H1 (cell line): ENCODE measurements around the gene GPR25. TPM values are rescaled to one million over a fixed set of nuclear protein-coding genes. Genes with fewer than 3 reads are reported as not detected.

Experiments
- CTCF ChIA-PET: fragments of 300-600 bp; sonication (Branson Sonifier 250); formaldehyde crosslinking; loops from one replicate; lab custom pipeline; 2021; ENCODE audit not compliant: partially characterized antibody; lab: Charles Lee
- POLR2A ChIA-PET: fragments of 300-600 bp; sonication (Branson Sonifier 250); formaldehyde crosslinking; loops from one replicate; lab custom pipeline; 2021; ENCODE audit warnings: inconsistent platforms; ENCODE audit not compliant: partially characterized antibody; lab: Charles Lee
- DNase-seq, 2 experiments: peaks; one replicate each; pipeline versions ENCODE4 v3.0.0 to v3.0.0-alpha.2; 2010 to 2022; ENCODE audit warnings: low spot score in 2 of 2, low read depth in 1 of 2, mixed read lengths in 1 of 2
- FAIRE-seq: peaks from 2 replicates; lab custom pipeline; 2011; peaks lifted over from hg19 to GRCh38; lab: Jason Lieb, UNC
- H2AFZ ChIP-seq: 2 replicates; pipeline ENCODE4 v1.8.1; 2012; ENCODE audit warnings: low read length, inconsistent platforms
- H2AK5ac ChIP-seq: 2 replicates; pipeline ENCODE4 v1.6.1; 2013; ENCODE audit warnings: low read depth, low read length
- H2BK120ac ChIP-seq: replicated peaks from 2 replicates; pipeline ENCODE3; 2013; ENCODE audit warnings: low read depth, low read length, inconsistent platforms
- H2BK12ac ChIP-seq: 2 replicates; pipeline ENCODE4 v1.6.1; 2013; ENCODE audit warnings: low read depth, low read length
- H2BK15ac ChIP-seq: 2 replicates; pipeline ENCODE4 v1.6.1; 2013; ENCODE audit warnings: low read length
- H2BK20ac ChIP-seq: 2 replicates; pipeline ENCODE4 v1.6.1; 2013; ENCODE audit warnings: low read length
- H2BK5ac ChIP-seq: 2 replicates; pipeline ENCODE4 v1.6.1; 2013; ENCODE audit warnings: low read depth, low read length
- H3K14ac ChIP-seq: 2 replicates; pipeline ENCODE4 v1.6.1; 2013; ENCODE audit warnings: inconsistent platforms; ENCODE audit not compliant: insufficient read length
- H3K18ac ChIP-seq: 2 replicates; pipeline ENCODE4 v1.6.1; 2013; ENCODE audit warnings: low read length; ENCODE audit errors: extremely low read depth
- H3K23ac ChIP-seq: 2 replicates; pipeline ENCODE4 v1.6.1; 2013; ENCODE audit warnings: inconsistent platforms; ENCODE audit not compliant: insufficient read length
- H3K23me2 ChIP-seq: 2 replicates; pipeline ENCODE4 v1.6.1; 2013; ENCODE audit warnings: low read depth, low read length
- H3K27ac ChIP-seq: 2 replicates; pipeline ENCODE4 v1.6.1; 2011; ENCODE audit warnings: low read depth, low read length, inconsistent platforms
- H3K27me3 ChIP-seq, 4 experiments: replicated peaks in 1 of 4; 1 replicate in 1 of 4; 2 replicates in 3 of 4; pipeline versions ENCODE4 v1.6.1 to v1.8.1; 2011 to 2013; ENCODE audit warnings: low read length in 3 of 4, mild to moderate bottlenecking in 3 of 4, inconsistent platforms in 2 of 4, mixed read lengths in 2 of 4, moderate library complexity in 1 of 4; ENCODE audit not compliant: control insufficient read depth in 3 of 4, insufficient read depth in 3 of 4; ENCODE audit errors: extremely low read depth in 1 of 4
- H3K36me3 ChIP-seq, 4 experiments: 2 replicates each; pipeline versions ENCODE4 v1.6.1 to v1.8.1; 2011 to 2013; ENCODE audit warnings: mild to moderate bottlenecking in 4 of 4, low read length in 3 of 4, moderate library complexity in 2 of 4, control low read depth in 1 of 4, inconsistent platforms in 1 of 4; ENCODE audit not compliant: insufficient read depth in 4 of 4, control insufficient read depth in 2 of 4
- H3K4ac ChIP-seq: replicated peaks from 2 replicates; pipeline ENCODE3; 2013; ENCODE audit warnings: low read length, low read depth, mixed read lengths, inconsistent platforms; ENCODE audit not compliant: insufficient read length
- H3K4me1 ChIP-seq, 4 experiments: replicated peaks in 1 of 4; 1 replicate in 1 of 4; 2 replicates in 3 of 4; pipeline versions ENCODE4 v1.6.1 to v1.8.1; 2011 to 2013; ENCODE audit warnings: low read length in 3 of 4, inconsistent platforms in 2 of 4, mixed read lengths in 1 of 4; ENCODE audit not compliant: insufficient read depth in 4 of 4, control insufficient read depth in 3 of 4
- H3K4me2 ChIP-seq, 2 experiments: 2 replicates each; pipeline versions ENCODE4 v1.6.1 to v1.8.1; 2011 to 2013; ENCODE audit warnings: low read depth in 2 of 2, low read length in 2 of 2, control low read depth in 1 of 2, inconsistent platforms in 1 of 2, mild to moderate bottlenecking in 1 of 2; ENCODE audit not compliant: insufficient read depth in 1 of 2
- H3K4me3 ChIP-seq, 4 experiments: fragments of 200-600, 300-600 bp in 1 of 4; sonication (generic), shearing (Covaris generic), sonication (Bioruptor Twin) in 1 of 4; 2 replicates each; pipeline versions ENCODE4 v1.5.1 to v1.8.1; 2011 to 2016; ENCODE audit warnings: low read length in 4 of 4, low read depth in 3 of 4, control low read depth in 2 of 4, inconsistent platforms in 2 of 4, mild to moderate bottlenecking in 2 of 4, mixed read lengths in 1 of 4, moderate library complexity in 1 of 4; ENCODE audit not compliant: insufficient read depth in 2 of 4; ENCODE audit errors: extremely low read depth in 1 of 4
- H3K56ac ChIP-seq: replicated peaks from 2 replicates; pipeline ENCODE3; 2013; ENCODE audit warnings: low read depth, mild to moderate bottlenecking, mixed read lengths, low read length, inconsistent platforms; ENCODE audit not compliant: insufficient read length
- H3K79me1 ChIP-seq: 2 replicates; pipeline ENCODE4 v1.6.1; 2013; ENCODE audit warnings: low read depth, low read length, control low read depth
- H3K79me2 ChIP-seq, 2 experiments: 2 replicates each; pipeline versions ENCODE4 v1.6.1 to v1.8.1; 2012 to 2013; ENCODE audit warnings: low read length in 2 of 2, mild to moderate bottlenecking in 2 of 2, inconsistent platforms in 1 of 2; ENCODE audit not compliant: insufficient read depth in 2 of 2, control insufficient read depth in 1 of 2
- H3K9ac ChIP-seq, 4 experiments: replicated peaks in 1 of 4; 1 replicate in 1 of 4; 2 replicates in 3 of 4; pipeline versions ENCODE4 v1.6.1 to v1.8.1; 2011 to 2013; ENCODE audit warnings: low read depth in 3 of 4, low read length in 3 of 4, control low read depth in 2 of 4, mild to moderate bottlenecking in 2 of 4, moderate library complexity in 2 of 4, inconsistent platforms in 1 of 4; ENCODE audit errors: extremely low read depth in 1 of 4
- H3K9me3 ChIP-seq, 2 experiments: 2 replicates each; pipeline versions ENCODE4 v1.6.1 to v1.8.1; 2012 to 2013; ENCODE audit warnings: mild to moderate bottlenecking in 2 of 2, moderate library complexity in 2 of 2, control low read depth in 1 of 2, inconsistent platforms in 1 of 2, low read depth in 1 of 2, low read length in 1 of 2, mixed read lengths in 1 of 2; ENCODE audit not compliant: insufficient read depth in 2 of 2
- H4K20me1 ChIP-seq, 2 experiments: replicated peaks in 1 of 2; 2 replicates each; pipeline versions ENCODE3 to v1.8.1; 2011 to 2013; ENCODE audit warnings: inconsistent platforms in 2 of 2, low read length in 2 of 2, mild to moderate bottlenecking in 1 of 2; ENCODE audit not compliant: insufficient read depth in 2 of 2, control insufficient read depth in 1 of 2
- H4K5ac ChIP-seq: 2 replicates; pipeline ENCODE4 v1.6.1; 2013; ENCODE audit warnings: low read length, low read depth, mixed read lengths, inconsistent platforms; ENCODE audit not compliant: insufficient read length
- H4K8ac ChIP-seq: 2 replicates; pipeline ENCODE4 v1.8.0; 2013; ENCODE audit warnings: mild to moderate bottlenecking, moderate library complexity, low read length, inconsistent platforms; ENCODE audit not compliant: insufficient read depth; ENCODE audit errors: extremely low read depth
- H4K91ac ChIP-seq: replicated peaks from 2 replicates; pipeline ENCODE3; 2013; ENCODE audit warnings: low read length, mixed read lengths, inconsistent platforms; ENCODE audit not compliant: insufficient read length
- CBX8 ChIP-seq: fragments of 300-800, 300-1000 bp; sonication (generic); IDR thresholded peaks from 2 replicates; pipeline ENCODE4 v1.7.1; 2016; ENCODE audit warnings: low read depth, low read length, borderline replicate concordance
- EGR1 ChIP-seq: IDR thresholded peaks from 2 replicates; pipeline ENCODE4 v1.6.1; 2011; ENCODE audit warnings: low read depth, low read length, borderline replicate concordance
- EP300 ChIP-seq, 2 experiments: IDR thresholded peaks; 1 replicate in 1 of 2; 2 replicates in 1 of 2; pipeline ENCODE4 v1.6.1; 2011 to 2012; ENCODE audit warnings: low read depth in 2 of 2, low read length in 2 of 2, mild to moderate bottlenecking in 2 of 2, borderline replicate concordance in 1 of 2, inconsistent platforms in 1 of 2, moderate library complexity in 1 of 2
- HDAC6 ChIP-seq: IDR thresholded peaks from one replicate; pipeline ENCODE4 v1.7.1; 2012; ENCODE audit warnings: low read depth, mild to moderate bottlenecking, inconsistent platforms, low read length, moderate library complexity
- JUN ChIP-seq: IDR thresholded peaks from 2 replicates; pipeline ENCODE4 v1.6.1; 2011; ENCODE audit warnings: low read depth, mild to moderate bottlenecking, improper control_type of control experiment, low read length
- POLR2A ChIP-seq, 2 experiments: IDR thresholded peaks; 1 replicate in 1 of 2; 2 replicates in 1 of 2; pipeline ENCODE4 v1.6.1; 2011; ENCODE audit warnings: low read depth in 2 of 2, low read length in 2 of 2, mild to moderate bottlenecking in 2 of 2; ENCODE audit errors: control extremely low read depth in 1 of 2
- SRF ChIP-seq: IDR thresholded peaks from 2 replicates; pipeline ENCODE4 v1.6.1; 2011; ENCODE audit warnings: mild to moderate bottlenecking, low read depth, low read length, moderate library complexity
- SUZ12 ChIP-seq: fragments of 200-600 bp; sonication (generic); IDR thresholded peaks from 2 replicates; pipeline ENCODE4 v1.6.1; 2012; ENCODE audit warnings: mild to moderate bottlenecking, inconsistent platforms, low read length, moderate library complexity, mixed read lengths
- YY1 ChIP-seq: IDR thresholded peaks from 2 replicates; pipeline ENCODE4 v1.6.1; 2011; ENCODE audit warnings: low read depth, mild to moderate bottlenecking, low read length
- WGBS, 2 experiments: shearing (Covaris generic) in 1 of 2; methylation state at CpG; one replicate each; pipeline versions ENCODE4 v1.1.6 to v1.1.7; 2013 to 2015; ENCODE audit warnings: low lambda C conversion rate in 2 of 2, mixed read lengths in 2 of 2, inconsistent platforms in 1 of 2, low coverage in 1 of 2, missing lambda C conversion rate in 1 of 2; ENCODE audit not compliant: insufficient replicate concordance in 2 of 2, insufficient coverage in 1 of 2, insufficient read length in 1 of 2; ENCODE audit errors: extremely low coverage in 1 of 2, missing lambda C conversion rate in 1 of 2; 5-methylcytosine and 5-hydroxymethylcytosine counted together
- polyA plus RNA-seq, 7 experiments: library from polyadenylated mRNA; depleted of rRNA in 3 of 7; stranded (reverse) in 5 of 7; unstranded in 2 of 7; fragments of >200 nt in 5 of 7; fragments of 200-250 nt in 2 of 7; gene quantifications; 1 replicate in 5 of 7; 2 replicates in 1 of 7; 4 replicates in 1 of 7; pipeline versions ENCODE4 v1.2.1 to v1.2.3, GENCODE V29; 2011 to 2013; ENCODE audit warnings: missing spikeins in 2 of 7, mixed read lengths in 2 of 7
- total RNA-seq: library from RNA; stranded (reverse); fragmentation: NEBNext Ultra II Directional; extraction: Animal tissue kit (Norgen Biotek cat#: 25700); gene quantifications from 2 replicates; pipeline ENCODE4 v1.2.1, GENCODE V29; 2021
- TF ChIP-seq, protein P1 (sequence below): IDR thresholded peaks from 2 replicates; pipeline ENCODE4 v1.6.1; 2011; ENCODE audit warnings: low read depth, mild to moderate bottlenecking, low read length; ENCODE audit not compliant: insufficient read depth
- TF ChIP-seq, protein P2 (sequence below), 3 experiments: IDR thresholded peaks; 1 replicate in 2 of 3; 2 replicates in 1 of 3; pipeline versions ENCODE4 v1.5.1 to v1.6.1; 2011; ENCODE audit warnings: low read length in 3 of 3, mild to moderate bottlenecking in 3 of 3, inconsistent platforms in 2 of 3, low read depth in 1 of 3, moderate library complexity in 1 of 3; ENCODE audit not compliant: insufficient read depth in 1 of 3; ENCODE audit errors: control extremely low read depth in 1 of 3

The GPR25 gene
- total and polyA plus RNA-seq, 2 of the 8 experiments (the other 6 are each of a cell fraction or from before 2014, with no cell fraction given), result not detected

DNA sequence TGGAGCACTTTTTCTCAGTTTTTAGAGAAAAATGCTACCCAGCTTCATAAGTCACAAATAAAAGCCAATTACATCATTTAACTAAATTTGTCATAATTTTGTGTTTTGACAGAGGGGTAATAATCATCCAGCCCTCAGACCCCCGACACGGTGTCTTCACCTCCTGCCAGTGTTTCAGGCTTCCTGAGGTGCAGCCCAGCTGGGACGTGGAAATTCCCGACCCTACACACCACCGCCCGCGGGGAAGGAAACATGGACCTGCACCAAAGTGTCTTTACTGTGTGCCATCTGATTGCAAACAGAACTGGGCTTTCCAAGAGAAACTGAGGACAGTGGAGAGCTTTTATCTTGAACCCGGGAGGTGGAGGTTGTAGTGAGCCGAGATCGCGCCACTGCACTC, 14.3 kb downstream of the GPR25 start:
- 85% methylated on average over 10 of the region's 11 CpGs; no CpG with 5 or more reads in 1 of the 2 experiments for WGBS, 2 experiments
- Histone ChIP-seq H2BK12ac (no peak overlapping the region; the same call in 1 of the 2 replicates), H3K27me3 (no peaks in the 10 kb centered on the region), H2AK5ac (no peak overlapping the region), H3K4me3 (no peak overlapping the region), H4K8ac (0 out of 2 replicates have a peak overlapping the region, but pooled peaks have one; percentile 51), H3K79me2 (0 out of 4 replicates have a peak, but pooled peaks cover 0 to under 1% of the 10 kb centered on the region in 2 experiments), H2BK20ac (no peak overlapping the region), H3K23me2 (peaks cover 4% of the 10 kb centered on the region), H3K18ac (no peak overlapping the region), H4K20me1 (no peaks in the 10 kb centered on the region), H2BK15ac (no peak overlapping the region), H4K5ac (no peak overlapping the region), H3K14ac (no peak overlapping the region), H4K91ac (no peak overlapping the region), H2AFZ (no peak overlapping the region), H3K27ac (no peak overlapping the region), H3K79me1 (no peaks in the 10 kb centered on the region), H3K36me3 (no peaks in the 10 kb centered on the region), H3K4ac (no peak overlapping the region), H2BK5ac (no peak overlapping the region), H2BK120ac (no peak overlapping the region), H3K9me3 (no peaks in the 10 kb centered on the region), H3K4me1 (peaks cover 3 to 15% (median 10%) of the 10 kb centered on the region in 4 experiments), H3K4me2 (no peak overlapping the region), H3K9ac (no peak overlapping the region), H3K23ac (no peak overlapping the region), H3K56ac (no peak overlapping the region)
- POLR2A ChIA-PET, result interaction anchor here (0.6 to 1.0 kb wide), 2 partner anchors 10 to 18 kb away, joined by 3 read pairs; no protein-coding TSS in a partner anchor
- DNase-seq, result no peak
- CTCF ChIA-PET, result interaction anchor here (0.6 to 8.6 kb wide), 2 partner anchors 8 to 72 kb away, joined by 4 to 47 read pairs; no protein-coding TSS in a partner anchor
- no peak for FAIRE-seq
- TF ChIP-seq, protein P1, sequence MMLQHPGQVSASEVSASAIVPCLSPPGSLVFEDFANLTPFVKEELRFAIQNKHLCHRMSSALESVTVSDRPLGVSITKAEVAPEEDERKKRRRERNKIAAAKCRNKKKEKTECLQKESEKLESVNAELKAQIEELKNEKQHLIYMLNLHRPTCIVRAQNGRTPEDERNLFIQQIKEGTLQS, result no peak
- TF ChIP-seq SUZ12, result no peak
- TF ChIP-seq HDAC6, result no peak
- no peak for TF ChIP-seq JUN
- TF ChIP-seq CBX8, result no peak
- no peak for TF ChIP-seq POLR2A (IDR thresholded peaks at IDR 0.05; ENCODE audit: control extremely low read depth in 1 of 2, low read depth in 2 of 2, low read length in 2 of 2)
- TF ChIP-seq EGR1, result no peak
- TF ChIP-seq EP300 (IDR thresholded peaks at IDR 0.05; ENCODE audit: borderline replicate concordance in 1 of 2, low read depth in 2 of 2, low read length in 2 of 2), result no peak
- no peak for TF ChIP-seq YY1
- TF ChIP-seq, protein P2, sequence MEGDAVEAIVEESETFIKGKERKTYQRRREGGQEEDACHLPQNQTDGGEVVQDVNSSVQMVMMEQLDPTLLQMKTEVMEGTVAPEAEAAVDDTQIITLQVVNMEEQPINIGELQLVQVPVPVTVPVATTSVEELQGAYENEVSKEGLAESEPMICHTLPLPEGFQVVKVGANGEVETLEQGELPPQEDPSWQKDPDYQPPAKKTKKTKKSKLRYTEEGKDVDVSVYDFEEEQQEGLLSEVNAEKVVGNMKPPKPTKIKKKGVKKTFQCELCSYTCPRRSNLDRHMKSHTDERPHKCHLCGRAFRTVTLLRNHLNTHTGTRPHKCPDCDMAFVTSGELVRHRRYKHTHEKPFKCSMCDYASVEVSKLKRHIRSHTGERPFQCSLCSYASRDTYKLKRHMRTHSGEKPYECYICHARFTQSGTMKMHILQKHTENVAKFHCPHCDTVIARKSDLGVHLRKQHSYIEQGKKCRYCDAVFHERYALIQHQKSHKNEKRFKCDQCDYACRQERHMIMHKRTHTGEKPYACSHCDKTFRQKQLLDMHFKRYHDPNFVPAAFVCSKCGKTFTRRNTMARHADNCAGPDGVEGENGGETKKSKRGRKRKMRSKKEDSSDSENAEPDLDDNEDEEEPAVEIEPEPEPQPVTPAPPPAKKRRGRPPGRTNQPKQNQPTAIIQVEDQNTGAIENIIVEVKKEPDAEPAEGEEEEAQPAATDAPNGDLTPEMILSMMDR (IDR thresholded peaks at IDR 0.05; ENCODE audit: control extremely low read depth in 1 of 3, insufficient read depth in 1 of 3, low read depth in 1 of 3, low read length in 3 of 3), result no peak
- no peak for TF ChIP-seq SRF
